HepG2 (cell line): ENCODE results near the gene CSTB. TPM values are rescaled to one million over a fixed set of nuclear protein-coding genes. Genes with fewer than 3 reads are reported as not detected.

Experiments
- AHDC1 ChIP-seq: sonication (generic); formaldehyde crosslinking; IDR thresholded peaks from 2 replicates; pipeline ENCODE4 v1.5.1; 2020; ENCODE audit warnings: mild to moderate bottlenecking, missing genetic modification reagents, borderline replicate concordance
- ARNT ChIP-seq: fragments of 450-650 bp; IDR thresholded peaks from 2 replicates; pipeline ENCODE4 v1.6.1; 2017
- ATAD3A ChIP-seq: sonication (generic); formaldehyde crosslinking; IDR thresholded peaks from 2 replicates; pipeline ENCODE4 v1.4.0; 2020; ENCODE audit warnings: missing genetic modification reagents
- BCL6 ChIP-seq: IDR thresholded peaks from 2 replicates; pipeline ENCODE4 v1.6.1; 2016; ENCODE audit warnings: missing genetic modification reagents, missing compliant biosample characterization
- DNMT3B ChIP-seq: conservative IDR thresholded peaks from 2 replicates; pipeline ENCODE4 v1.6.1; 2016; ENCODE audit warnings: missing biosample characterization, control low read depth
- NR2F2 ChIP-seq: IDR thresholded peaks from 2 replicates; pipeline ENCODE4 v1.6.1; 2012; ENCODE audit warnings: low read depth, inconsistent platforms, borderline replicate concordance
- RFXANK ChIP-seq: IDR thresholded peaks from 2 replicates; pipeline ENCODE4 v1.6.1; 2016
- ZFY ChIP-seq: sonication (generic); formaldehyde crosslinking; IDR thresholded peaks from 2 replicates; pipeline ENCODE4 v1.4.0; 2020; ENCODE audit warnings: missing genetic modification reagents
- ZNF317 ChIP-seq: sonication (generic); formaldehyde crosslinking; IDR thresholded peaks from 2 replicates; pipeline ENCODE4 v1.5.0; 2020; ENCODE audit warnings: mild to moderate bottlenecking, missing genetic modification reagents
- ZNF318 ChIP-seq: sonication (generic); formaldehyde crosslinking; IDR thresholded peaks from 2 replicates; pipeline ENCODE4 v1.4.0; 2020; ENCODE audit warnings: mild to moderate bottlenecking, missing genetic modification reagents
- ZNF850 ChIP-seq: sonication (generic); formaldehyde crosslinking; conservative IDR thresholded peaks from 2 replicates; pipeline ENCODE4 v1.9.0; 2021; ENCODE audit warnings: mild to moderate bottlenecking, missing genetic modification reagents
- polyA plus RNA-seq, 8 experiments: library from polyadenylated mRNA; depleted of rRNA in 3 of 8; stranded (reverse) in 7 of 8; unstranded in 1 of 8; fragments of >200 nt; fragmentation: Illumina TruSeq in 4 of 8; extraction: Trizol in 4 of 8; gene quantifications; 2 replicates each; pipeline versions ENCODE4 v1.2.1 to v1.2.3, GENCODE V29; 2011 to 2016; ENCODE audit warnings: low read depth in 4 of 8, missing spikeins in 1 of 8, mixed read lengths in 1 of 8; ENCODE audit not compliant: insufficient read depth in 1 of 8
- total RNA-seq, 5 experiments: library from RNA; depleted of rRNA; stranded (reverse); fragments of >200 nt; fragmentation: Illumina TruSeq; extraction: Trizol; gene quantifications; 2 replicates each; pipeline ENCODE4 v1.2.3, GENCODE V29; 2016; ENCODE audit warnings: low read depth in 1 of 5
- TF ChIP-seq, protein P1 (sequence below): sonication (generic); formaldehyde crosslinking; IDR thresholded peaks from 2 replicates; pipeline ENCODE4 v1.4.0; 2020; ENCODE audit warnings: missing genetic modification reagents

CSTB gene
- total and polyA plus RNA-seq, 2 of the 13 experiments (the other 11 are each of a cell fraction or from before 2014, with no cell fraction given), result 11.7 to 94.1 TPM

- peak; percentile 88 for TF ChIP-seq AHDC1 (CRISPR knock-in tag)
- no peak for TF ChIP-seq ATAD3A
- TF ChIP-seq ZNF850 (CRISPR knock-in tag), result no peak
- TF ChIP-seq, protein P1, sequence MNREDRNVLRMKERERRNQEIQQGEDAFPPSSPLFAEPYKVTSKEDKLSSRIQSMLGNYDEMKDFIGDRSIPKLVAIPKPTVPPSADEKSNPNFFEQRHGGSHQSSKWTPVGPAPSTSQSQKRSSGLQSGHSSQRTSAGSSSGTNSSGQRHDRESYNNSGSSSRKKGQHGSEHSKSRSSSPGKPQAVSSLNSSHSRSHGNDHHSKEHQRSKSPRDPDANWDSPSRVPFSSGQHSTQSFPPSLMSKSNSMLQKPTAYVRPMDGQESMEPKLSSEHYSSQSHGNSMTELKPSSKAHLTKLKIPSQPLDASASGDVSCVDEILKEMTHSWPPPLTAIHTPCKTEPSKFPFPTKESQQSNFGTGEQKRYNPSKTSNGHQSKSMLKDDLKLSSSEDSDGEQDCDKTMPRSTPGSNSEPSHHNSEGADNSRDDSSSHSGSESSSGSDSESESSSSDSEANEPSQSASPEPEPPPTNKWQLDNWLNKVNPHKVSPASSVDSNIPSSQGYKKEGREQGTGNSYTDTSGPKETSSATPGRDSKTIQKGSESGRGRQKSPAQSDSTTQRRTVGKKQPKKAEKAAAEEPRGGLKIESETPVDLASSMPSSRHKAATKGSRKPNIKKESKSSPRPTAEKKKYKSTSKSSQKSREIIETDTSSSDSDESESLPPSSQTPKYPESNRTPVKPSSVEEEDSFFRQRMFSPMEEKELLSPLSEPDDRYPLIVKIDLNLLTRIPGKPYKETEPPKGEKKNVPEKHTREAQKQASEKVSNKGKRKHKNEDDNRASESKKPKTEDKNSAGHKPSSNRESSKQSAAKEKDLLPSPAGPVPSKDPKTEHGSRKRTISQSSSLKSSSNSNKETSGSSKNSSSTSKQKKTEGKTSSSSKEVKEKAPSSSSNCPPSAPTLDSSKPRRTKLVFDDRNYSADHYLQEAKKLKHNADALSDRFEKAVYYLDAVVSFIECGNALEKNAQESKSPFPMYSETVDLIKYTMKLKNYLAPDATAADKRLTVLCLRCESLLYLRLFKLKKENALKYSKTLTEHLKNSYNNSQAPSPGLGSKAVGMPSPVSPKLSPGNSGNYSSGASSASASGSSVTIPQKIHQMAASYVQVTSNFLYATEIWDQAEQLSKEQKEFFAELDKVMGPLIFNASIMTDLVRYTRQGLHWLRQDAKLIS, result no peak
- TF ChIP-seq ZNF317 (CRISPR knock-in tag), result peak; percentile 64; the same call in 1 of the 2 replicates
- peak; percentile 64; the same call in 1 of the 2 replicates for TF ChIP-seq DNMT3B
- no peak for TF ChIP-seq ARNT
- TF ChIP-seq RFXANK (CRISPR knock-in tag), result no peak
- TF ChIP-seq BCL6 (CRISPR knock-in tag), result peak; percentile 79
- no peak for TF ChIP-seq ZNF318 (CRISPR knock-in tag)
- TF ChIP-seq NR2F2, result no peak; the same call in 1 of the 2 replicates
- TF ChIP-seq ZFY (CRISPR knock-in tag), result peak; percentile 65; the same call in 1 of the 2 replicates
Measured at GRCh38 chr21:43783098-43783700, 7.1 kb upstream of the CSTB start (continued).
